LNCaP clone FGC (cell line): ENCODE results near the gene ASL.

Experiments used
- DNase-seq: peaks from one replicate; pipeline ENCODE4 v3.0.0-alpha.2; 2011; ENCODE audit warnings: low read depth
- H3K4me3 ChIP-seq: 2 replicates; pipeline ENCODE4 v1.5.1; 2011; ENCODE audit warnings: mild to moderate bottlenecking, low read depth, low read length, control low read depth
- CTCF ChIP-seq: IDR thresholded peaks from 2 replicates; pipeline ENCODE4 v1.5.1; 2012; ENCODE audit warnings: mild to moderate bottlenecking; ENCODE audit not compliant: control insufficient read depth, insufficient read depth; ENCODE audit errors: extremely low read depth

The ASL gene

GRCh38 chr7:66082083-66082482 is 6.5 kb downstream of the ASL start:
- no peak for DNase-seq
- no peak overlapping the region for H3K4me3 ChIP-seq
- no peak for TF ChIP-seq CTCF

DNA sequence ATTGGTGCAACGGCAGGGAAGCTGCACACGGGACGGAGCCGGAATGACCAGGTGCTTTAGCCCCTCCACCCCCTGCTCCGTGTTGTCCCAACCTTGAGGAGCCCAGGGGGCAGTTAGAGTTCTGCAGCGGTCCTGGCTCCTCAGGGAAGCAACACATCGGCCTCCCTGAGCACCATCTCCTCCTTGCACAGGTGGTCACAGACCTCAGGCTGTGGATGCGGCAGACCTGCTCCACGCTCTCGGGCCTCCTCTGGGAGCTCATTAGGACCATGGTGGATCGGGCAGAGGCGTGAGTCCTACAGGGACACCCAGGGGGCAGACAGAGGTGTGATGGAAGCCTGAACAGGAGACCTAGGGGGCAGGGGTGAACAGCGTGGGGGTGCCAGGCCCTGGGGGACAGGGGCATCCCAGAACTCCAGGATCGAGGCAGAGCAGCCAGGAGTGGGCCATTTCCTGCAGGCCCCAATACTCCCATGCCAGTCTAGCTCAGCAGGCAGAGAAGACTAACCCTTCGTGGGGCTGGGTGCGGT is 7.3 kb downstream of the ASL start:
- H3K4me3 ChIP-seq = no peak overlapping the region
- DNase-seq = no peak
- no peak for TF ChIP-seq CTCF

DNA sequence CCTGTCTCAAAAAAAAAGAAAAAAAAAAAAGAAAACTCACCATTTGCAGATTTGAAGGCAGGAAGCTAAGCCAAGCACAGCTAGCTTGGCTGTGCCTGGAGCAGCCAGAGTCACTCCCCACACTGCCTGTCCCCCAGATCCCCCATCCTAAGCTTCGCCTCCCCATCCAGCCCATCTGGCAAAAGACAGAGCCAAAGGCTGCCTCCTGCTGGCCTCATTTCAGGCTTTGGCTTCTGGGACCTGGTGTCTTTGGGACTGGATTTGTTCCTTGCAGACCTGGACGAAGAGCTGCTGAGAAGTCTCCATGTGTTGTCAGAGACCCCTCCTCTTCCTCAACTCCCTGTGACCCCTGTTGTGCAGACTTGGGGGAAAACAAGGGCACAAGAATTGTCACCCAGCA is 8.1 kb downstream of the ASL start:
- no peak for DNase-seq
- no peak for TF ChIP-seq CTCF
- H3K4me3 ChIP-seq = no peak overlapping the region

GRCh38 chr7:66088861-66089838 is 13.5 kb downstream of the ASL start:
- no peak for TF ChIP-seq CTCF
- H3K4me3 ChIP-seq = no peak overlapping the region
- no peak for DNase-seq

DNA sequence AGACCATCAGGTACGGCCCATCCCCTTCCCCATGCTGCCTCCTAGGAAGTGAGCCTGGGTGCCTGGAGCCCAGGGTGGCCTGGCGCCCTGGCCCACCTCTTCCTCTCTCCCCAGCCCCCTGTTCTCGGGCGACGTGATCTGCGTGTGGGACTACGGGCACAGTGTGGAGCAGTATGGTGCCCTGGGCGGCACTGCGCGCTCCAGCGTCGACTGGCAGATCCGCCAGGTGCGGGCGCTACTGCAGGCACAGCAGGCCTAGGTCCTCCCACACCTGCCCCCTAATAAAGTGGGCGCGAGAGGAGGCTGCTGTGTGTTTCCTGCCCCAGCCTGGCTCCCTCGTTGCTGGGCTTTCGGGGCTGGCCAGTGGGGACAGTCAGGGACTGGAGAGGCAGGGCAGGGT is 17.0 kb downstream of the ASL start:
- no peak overlapping the region for H3K4me3 ChIP-seq
- TF ChIP-seq CTCF = no peak
- no peak for DNase-seq

DNA sequence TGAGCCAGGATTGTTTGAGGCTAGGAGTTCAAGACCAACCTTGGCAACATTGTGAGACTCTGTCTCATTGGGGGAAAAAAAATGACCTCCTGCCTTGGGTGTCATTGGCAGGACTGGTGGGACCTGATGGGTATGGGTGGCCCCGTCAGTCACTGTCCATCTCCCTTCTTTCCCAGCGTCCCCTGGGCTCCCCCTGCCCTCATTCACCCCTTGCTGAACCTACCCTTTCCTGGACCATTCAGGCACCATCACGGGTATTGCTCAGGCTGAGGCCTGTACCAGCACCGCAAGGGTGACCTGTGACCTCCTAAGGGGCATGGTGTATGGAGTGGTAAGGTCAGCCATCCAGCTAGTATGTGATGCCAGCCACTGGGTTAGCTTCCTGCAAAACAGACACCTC is 19.4 kb downstream of the ASL start:
- DNase-seq = no peak
- no peak overlapping the region for H3K4me3 ChIP-seq
- no peak for TF ChIP-seq CTCF
